DOHH2 (cell line): ENCODE data around the gene FXN.
"Not testable (repeated sequence)": the region's sequence is repeated elsewhere in the genome, so short reads cannot be mapped to it uniquely, and the experiment has no call there.

Source experiments
- H3F3A ChIP-seq: fragments of 200-600 bp; sonication (generic), shearing (Covaris generic); 2 replicates; pipeline ENCODE4 v1.6.0; 2016; ENCODE audit warnings: antibody characterized with exemption, mild to moderate bottlenecking; ENCODE audit not compliant: control insufficient read depth, insufficient read depth
- H3K27ac ChIP-seq: fragments of 200-600 bp; sonication (generic); 2 replicates; pipeline ENCODE4 v1.5.1; 2014; ENCODE audit warnings: low read depth, mild to moderate bottlenecking, low read length, moderate library complexity
- H3K27me3 ChIP-seq: fragments of 200-600 bp; sonication (generic); 2 replicates; pipeline ENCODE4 v1.6.1; 2014; ENCODE audit warnings: mild to moderate bottlenecking, low read length, mixed read lengths; ENCODE audit not compliant: control insufficient read depth
- H3K36me3 ChIP-seq: fragments of 200-600 bp; sonication (generic); 2 replicates; pipeline ENCODE4 v1.6.1; 2014; ENCODE audit warnings: mild to moderate bottlenecking, low read length, moderate library complexity, mixed read lengths; ENCODE audit not compliant: control insufficient read depth
- H3K4me1 ChIP-seq: fragments of 200-600 bp; sonication (generic); 2 replicates; pipeline ENCODE4 v1.6.1; 2014; ENCODE audit warnings: mild to moderate bottlenecking, low read length, mixed read lengths; ENCODE audit not compliant: control insufficient read depth
- H3K4me2 ChIP-seq: fragments of 200-600 bp; sonication (generic); 2 replicates; pipeline ENCODE4 v1.6.0; 2014; ENCODE audit warnings: mild to moderate bottlenecking, low read length, moderate library complexity
- H3K4me3 ChIP-seq: fragments of 200-600 bp; sonication (generic); 2 replicates; pipeline ENCODE4 v1.5.1; 2014; ENCODE audit warnings: mild to moderate bottlenecking, low read length, mixed read lengths
- H3K79me2 ChIP-seq: fragments of 200-600 bp; sonication (generic); 2 replicates; pipeline ENCODE4 v1.6.1; 2014; ENCODE audit warnings: mild to moderate bottlenecking, low read length, mixed read lengths; ENCODE audit not compliant: control insufficient read depth
- H3K9me2 ChIP-seq: fragments of 200-600 bp; sonication (generic); replicated peaks from 2 replicates; pipeline ENCODE4 v1.6.1; 2014; ENCODE audit warnings: mild to moderate bottlenecking, low read length, mixed read lengths; ENCODE audit not compliant: control insufficient read depth
- H3K9me3 ChIP-seq: fragments of 200-600 bp; sonication (generic); 2 replicates; pipeline ENCODE4 v1.6.1; 2014; ENCODE audit warnings: antibody characterized with exemption, low read length, mixed read lengths; ENCODE audit not compliant: control insufficient read depth, insufficient read depth
- H4K20me1 ChIP-seq: fragments of 200-600 bp; sonication (generic); 2 replicates; pipeline ENCODE4 v1.6.0; 2014; ENCODE audit warnings: low read depth, mild to moderate bottlenecking, antibody characterized with exemption, low read length, moderate library complexity; ENCODE audit not compliant: control insufficient read depth, insufficient read depth
- CTCF ChIP-seq: fragments of 200-600 bp; sonication (generic); IDR thresholded peaks from one replicate; pipeline ENCODE4 v1.5.1; 2014; ENCODE audit warnings: antibody characterized with exemption, mild to moderate bottlenecking, low read depth, low read length; ENCODE audit not compliant: poor library complexity, severe bottlenecking
- EZH2phosphoT487 ChIP-seq: fragments of 200-600 bp; sonication (generic); IDR thresholded peaks from 2 replicates; pipeline ENCODE4 v1.6.1; 2017; ENCODE audit warnings: borderline replicate concordance, mild to moderate bottlenecking, antibody characterized with exemption, low read length, moderate library complexity, mixed read lengths

The FXN gene

GRCh38 chr9:69035438-69036308, at the start of gene FXN:
Gene FXN, plus strand, starts transcription at chr9:69035752. Its CDS starts 31 bp downstream, at chr9:69035783.
- TF ChIP-seq EZH2phosphoT487 (no peak), CTCF (peak; percentile 98)
- peak within 1 kb of the TSS; percentile 86 for H3K4me3 ChIP-seq
- no peaks in the 10 kb centered on the region for H3K36me3 ChIP-seq
- H3K79me2 ChIP-seq: peaks cover 43% of the 10 kb centered on the region
- H3K27me3 ChIP-seq: no peaks in the 10 kb centered on the region
- no peaks in the 10 kb centered on the region for H3K9me2 ChIP-seq
- H3F3A ChIP-seq: no peaks in the 10 kb centered on the region; the same call in 1 of the 2 replicates
- H3K27ac ChIP-seq: peak within 1 kb of the TSS; percentile 37
- no peaks in the 10 kb centered on the region for H3K9me3 ChIP-seq
- H4K20me1 ChIP-seq: no peaks in the 10 kb centered on the region
- H3K4me2 ChIP-seq: peak within 1 kb of the TSS; percentile 69
- H3K4me1 ChIP-seq: peaks cover 10% of the 10 kb centered on the region

- not testable (repeated sequence) for H3K27me3 ChIP-seq, H3K27ac ChIP-seq, H3K36me3 ChIP-seq, H3K4me3 ChIP-seq, H3K9me3 ChIP-seq, H3F3A ChIP-seq, H3K4me2 ChIP-seq, H4K20me1 ChIP-seq, H3K79me2 ChIP-seq, H3K9me2 ChIP-seq
- peaks cover 22% of the 10 kb centered on the region for H3K4me1 ChIP-seq
Observed at GRCh38 chr9:68986949-68987348, 48.6 kb upstream of the FXN start.

GRCh38 chr9:68991457-68991856, 44.1 kb upstream of the FXN start:
- Histone ChIP-seq H3K9me3 (no peaks in the 10 kb centered on the region), H3K4me3 (no peak overlapping the region), H3K27ac (no peak overlapping the region), H3K4me2 (no peak overlapping the region), H3F3A (no peaks in the 10 kb centered on the region), H3K36me3 (no peaks in the 10 kb centered on the region), H3K9me2 (no peaks in the 10 kb centered on the region), H3K27me3 (no peaks in the 10 kb centered on the region), H3K4me1 (peaks cover 8% of the 10 kb centered on the region), H4K20me1 (no peaks in the 10 kb centered on the region), H3K79me2 (no peaks in the 10 kb centered on the region)
- TF ChIP-seq CTCF (no peak), EZH2phosphoT487 (no peak)

- no peak overlapping the region for H3K27ac ChIP-seq
- TF ChIP-seq EZH2phosphoT487 (no peak), CTCF (no peak)
- H3K9me3 ChIP-seq: no peaks in the 10 kb centered on the region
- H3K4me1 ChIP-seq: peaks cover 20% of the 10 kb centered on the region
- H3K36me3 ChIP-seq: no peaks in the 10 kb centered on the region
- H3K27me3 ChIP-seq: no peaks in the 10 kb centered on the region
- no peaks in the 10 kb centered on the region for H3K9me2 ChIP-seq
- H3K79me2 ChIP-seq: no peaks in the 10 kb centered on the region
- H3K4me3 ChIP-seq: no peak overlapping the region; the same call in 1 of the 2 replicates
- H3K4me2 ChIP-seq: peak overlapping the region; percentile 34
- H3F3A ChIP-seq: no peaks in the 10 kb centered on the region
- no peaks in the 10 kb centered on the region for H4K20me1 ChIP-seq
Observed at GRCh38 chr9:68995776-68996175, 39.8 kb upstream of the FXN start.
